Mesendoderm (in vitro differentiated cells): ENCODE results near the gene IFNE.
"Not testable (repeated sequence)": the region's sequence is repeated elsewhere in the genome, so short reads cannot be mapped to it uniquely, and the experiment has no call there.

Experiments
- DNase-seq: peaks from one replicate; pipeline ENCODE4 v3.0.0; 2013
- H2AK5ac ChIP-seq: 2 replicates; pipeline ENCODE4 v1.6.1; 2013; ENCODE audit warnings: low read length, inconsistent platforms
- H2BK120ac ChIP-seq: 2 replicates; pipeline ENCODE4 v1.6.1; 2013; ENCODE audit warnings: low read depth, mild to moderate bottlenecking, low read length, moderate library complexity, mixed read lengths
- H2BK15ac ChIP-seq: replicated peaks from 2 replicates; pipeline ENCODE4 v1.6.1; 2013; ENCODE audit warnings: low read depth, mild to moderate bottlenecking, moderate library complexity
- H2BK5ac ChIP-seq: 2 replicates; pipeline ENCODE4 v1.6.1; 2013; ENCODE audit warnings: low read length, inconsistent platforms
- H3K18ac ChIP-seq: 2 replicates; pipeline ENCODE4 v1.6.1; 2013; ENCODE audit warnings: mild to moderate bottlenecking, low read length, mixed read lengths
- H3K23ac ChIP-seq: one replicate; pipeline ENCODE4 v1.6.1; 2013; ENCODE audit warnings: low read length
- H3K27ac ChIP-seq: 2 replicates; pipeline ENCODE4 v1.5.1; 2013; ENCODE audit warnings: low read depth, mild to moderate bottlenecking, inconsistent platforms, low read length, moderate library complexity
- H3K27me3 ChIP-seq: 2 replicates; pipeline ENCODE4 v1.6.1; 2013; ENCODE audit warnings: low read length, control low read depth, mild to moderate bottlenecking, inconsistent platforms; ENCODE audit not compliant: insufficient read depth, poor library complexity
- H3K36me3 ChIP-seq: 2 replicates; pipeline ENCODE4 v1.6.1; 2013; ENCODE audit warnings: low read length, inconsistent platforms; ENCODE audit not compliant: control insufficient read depth, insufficient read depth
- H3K4ac ChIP-seq: one replicate; pipeline ENCODE4 v1.6.1; 2013; ENCODE audit warnings: low read depth, mild to moderate bottlenecking, low read length, moderate library complexity
- H3K4me1 ChIP-seq: 2 replicates; pipeline ENCODE4 v1.6.1; 2013; ENCODE audit warnings: low read depth, low read length, inconsistent platforms; ENCODE audit not compliant: control insufficient read depth
- H3K4me2 ChIP-seq: 2 replicates; pipeline ENCODE4 v1.6.1; 2013; ENCODE audit warnings: low read length
- H3K4me3 ChIP-seq: 2 replicates; pipeline ENCODE4 v1.5.1; 2013; ENCODE audit warnings: mild to moderate bottlenecking, low read length
- H3K56ac ChIP-seq: one replicate; pipeline ENCODE4 v1.6.1; 2013; ENCODE audit warnings: low read length
- H3K79me1 ChIP-seq: 2 replicates; pipeline ENCODE4 v1.6.1; 2013; ENCODE audit warnings: low read length, inconsistent platforms
- H3K79me2 ChIP-seq: 2 replicates; pipeline ENCODE4 v1.6.1; 2013; ENCODE audit warnings: mild to moderate bottlenecking, low read length; ENCODE audit not compliant: control insufficient read depth, insufficient read depth
- H3K9ac ChIP-seq: 2 replicates; pipeline ENCODE4 v1.6.1; 2013; ENCODE audit warnings: low read length, inconsistent platforms
- H4K5ac ChIP-seq: one replicate; pipeline ENCODE4 v1.6.1; 2013; ENCODE audit warnings: low read length
- H4K8ac ChIP-seq: one replicate; pipeline ENCODE4 v1.6.1; 2013; ENCODE audit warnings: low read depth, mild to moderate bottlenecking, control low read depth, low read length, moderate library complexity
- WGBS: extraction: QIAGEN DNeasy Blood & Tissue Kit; methylation state at CpG from one replicate; pipeline ENCODE4 v1.1.7; 2013; ENCODE audit warnings: low lambda C conversion rate, missing lambda C conversion rate; ENCODE audit not compliant: insufficient coverage; ENCODE audit errors: extremely low coverage; 5-methylcytosine and 5-hydroxymethylcytosine counted together

Gene IFNE

GRCh38 chr9:21449312-21449711, 32.8 kb downstream of the IFNE start:
- H3K36me3 ChIP-seq, H2BK120ac ChIP-seq, H3K4ac ChIP-seq, H3K79me1 ChIP-seq, H3K4me3 ChIP-seq, H4K5ac ChIP-seq, H3K4me2 ChIP-seq, H2AK5ac ChIP-seq, H3K23ac ChIP-seq, H3K4me1 ChIP-seq, DNase-seq, H4K8ac ChIP-seq, H3K27me3 ChIP-seq, H3K79me2 ChIP-seq, H2BK5ac ChIP-seq, H2BK15ac ChIP-seq, H3K56ac ChIP-seq, H3K18ac ChIP-seq, H3K9ac ChIP-seq, H3K27ac ChIP-seq: not testable (repeated sequence)
- whole genome bisulfite sequencing = no CpG with 5 or more reads among the region's 5 CpGs

- Histone ChIP-seq H3K4ac (no peak overlapping the region), H2AK5ac (no peak overlapping the region), H4K8ac (no peak overlapping the region), H2BK120ac (no peak overlapping the region), H3K23ac (no peak overlapping the region), H3K18ac (no peak overlapping the region), H3K9ac (no peak overlapping the region), H3K4me2 (no peak overlapping the region), H2BK5ac (no peak overlapping the region), H2BK15ac (no peak overlapping the region), H3K79me1 (no peaks in the 10 kb centered on the region), H3K36me3 (no peaks in the 10 kb centered on the region), H3K56ac (no peak overlapping the region), H4K5ac (no peak overlapping the region), H3K4me3 (no peak overlapping the region), H3K27ac (no peak overlapping the region), H3K27me3 (no peaks in the 10 kb centered on the region), H3K4me1 (no peaks in the 10 kb centered on the region), H3K79me2 (no peaks in the 10 kb centered on the region)
- DNase-seq = no peak
- no CpG with 5 or more reads among the region's 4 CpGs for WGBS
Measured at GRCh38 chr9:21443849-21444625, 38.1 kb downstream of the IFNE start.

- H3K79me2 ChIP-seq = no peaks in the 10 kb centered on the region
- H2BK120ac ChIP-seq = no peak within 1 kb of the TSS
- H3K56ac ChIP-seq = no peak within 1 kb of the TSS
- H3K4me3 ChIP-seq = no peak within 1 kb of the TSS
- H3K36me3 ChIP-seq = no peaks in the 10 kb centered on the region
- H2BK15ac ChIP-seq = no peak within 1 kb of the TSS
- H3K27me3 ChIP-seq = no peaks in the 10 kb centered on the region
- H4K5ac ChIP-seq = no peak within 1 kb of the TSS
- H3K9ac ChIP-seq = no peak within 1 kb of the TSS
- no CpG with 5 or more reads among the region's 4 CpGs for WGBS
- no peak within 1 kb of the TSS for H2BK5ac ChIP-seq
- H3K4me1 ChIP-seq = no peaks in the 10 kb centered on the region
- no peak within 1 kb of the TSS for H2AK5ac ChIP-seq
- no peak within 1 kb of the TSS for H3K27ac ChIP-seq
- H3K79me1 ChIP-seq = no peaks in the 10 kb centered on the region
- H4K8ac ChIP-seq = no peak within 1 kb of the TSS
- no peak within 1 kb of the TSS for H3K23ac ChIP-seq
- no peak for DNase-seq
- H3K4me2 ChIP-seq = no peak within 1 kb of the TSS
- H3K4ac ChIP-seq = no peak within 1 kb of the TSS
- H3K18ac ChIP-seq = no peak within 1 kb of the TSS
Measured at GRCh38 chr9:21440139-21440538, 42.0 kb downstream of the IFNE start, which contains the start of gene IFNA1. TSS of gene IFNA1 (plus strand) at chr9:21440439. CDS start at chr9:21440508, 69 bp downstream.

- H3K18ac ChIP-seq, H3K4me3 ChIP-seq, H3K79me1 ChIP-seq, H3K56ac ChIP-seq, H4K8ac ChIP-seq, H3K4ac ChIP-seq, H2BK120ac ChIP-seq, H3K4me2 ChIP-seq, H3K4me1 ChIP-seq, DNase-seq, H3K36me3 ChIP-seq, H3K23ac ChIP-seq, H3K27ac ChIP-seq, H3K9ac ChIP-seq, H3K79me2 ChIP-seq, H4K5ac ChIP-seq, H2BK15ac ChIP-seq, H3K27me3 ChIP-seq, H2BK5ac ChIP-seq, H2AK5ac ChIP-seq: not testable (repeated sequence)
- no CpG with 5 or more reads among the region's 7 CpGs for WGBS
Measured at GRCh38 chr9:21435015-21435383, 47.1 kb downstream of the IFNE start.

- no peaks in the 10 kb centered on the region for H3K27me3 ChIP-seq
- H2BK15ac ChIP-seq = no peak overlapping the region
- H3K79me2 ChIP-seq = no peaks in the 10 kb centered on the region
- no CpG with 5 or more reads among the region's 9 CpGs for WGBS
- H4K8ac ChIP-seq = no peak overlapping the region
- H3K9ac ChIP-seq = no peak overlapping the region
- H3K4me2 ChIP-seq = no peak overlapping the region
- no peaks in the 10 kb centered on the region for H3K36me3 ChIP-seq
- no peak overlapping the region for H3K18ac ChIP-seq
- DNase-seq = peak; percentile 66
- H3K79me1 ChIP-seq = no peaks in the 10 kb centered on the region
- H2AK5ac ChIP-seq = no peak overlapping the region
- H3K4ac ChIP-seq = no peak overlapping the region
- no peak overlapping the region for H2BK120ac ChIP-seq
- H3K4me3 ChIP-seq = no peak overlapping the region
- no peak overlapping the region for H3K27ac ChIP-seq
- no peak overlapping the region for H3K56ac ChIP-seq
- H3K23ac ChIP-seq = no peak overlapping the region
- H2BK5ac ChIP-seq = no peak overlapping the region
- no peak overlapping the region for H4K5ac ChIP-seq
- H3K4me1 ChIP-seq = no peaks in the 10 kb centered on the region
Measured at GRCh38 chr9:21434202-21435014, 47.7 kb downstream of the IFNE start.
